HG02759 (cell line): ENCODE data around the gene CTNNBL1.

Experiments used
- ATAC-seq: cut with Tn5 transposase; IDR thresholded peaks from one replicate; pipeline ENCODE4 v1.9.1; 2021; ENCODE audit warnings: mild to moderate bottlenecking, moderate library complexity; ENCODE audit not compliant: unreplicated experiment

The CTNNBL1 gene

GRCh38 chr20:37895166-37895565 is 201.3 kb downstream of the CTNNBL1 start:
- no peak for ATAC-seq

GRCh38 chr20:37896932-37897548 is 203.2 kb downstream of the CTNNBL1 start:
- no peak for ATAC-seq

GRCh38 chr20:37898233-37899104 is 204.6 kb downstream of the CTNNBL1 start:
- ATAC-seq = no peak

- no peak for ATAC-seq
Observed at GRCh38 chr20:37899105-37900045, 205.5 kb downstream of the CTNNBL1 start.

- ATAC-seq = no peak
Observed at GRCh38 chr20:37901240-37901639, 207.4 kb downstream of the CTNNBL1 start.

- no peak for ATAC-seq
Observed at GRCh38 chr20:37901654-37902503, 208.0 kb downstream of the CTNNBL1 start.

GRCh38 chr20:37902504-37903313 is 208.9 kb downstream of the CTNNBL1 start, which contains the start of gene VSTM2L:
VSTM2L (plus strand) TSS chr20:37903127; CDS start chr20:37903351, 224 bp downstream.
- ATAC-seq = no peak

GRCh38 chr20:37903317-37904007 is 209.6 kb downstream of the CTNNBL1 start:
- no peak for ATAC-seq

- ATAC-seq = no peak
Observed at GRCh38 chr20:37904008-37904642, 210.3 kb downstream of the CTNNBL1 start.

GRCh38 chr20:37904845-37905373 is 211.1 kb downstream of the CTNNBL1 start:
- no peak for ATAC-seq

GRCh38 chr20:37905671-37906613 is 212.1 kb downstream of the CTNNBL1 start:
- ATAC-seq = no peak

- no peak for ATAC-seq
Observed at GRCh38 chr20:37907330-37907676, 213.5 kb downstream of the CTNNBL1 start.

- no peak for ATAC-seq
Observed at GRCh38 chr20:37907677-37908401, 214.0 kb downstream of the CTNNBL1 start.

- ATAC-seq = no peak
Observed at GRCh38 chr20:37911261-37911660, 217.4 kb downstream of the CTNNBL1 start.

- ATAC-seq = no peak
Observed at GRCh38 chr20:37911838-37912281, 218.0 kb downstream of the CTNNBL1 start.

GRCh38 chr20:37912874-37913273 is 219.0 kb downstream of the CTNNBL1 start:
- ATAC-seq = no peak
